Peyer's patch (tissue), 4 donors: ENCODE data around the gene CAMP.

ENCODE experiments used
- CTCF ChIP-seq, 6 experiments: fragments of 450-650 bp in 4 of 6; fragments of 200-600 bp in 2 of 6; sonication (generic) in 1 of 6; IDR thresholded peaks; one replicate each; pipeline ENCODE4 v1.5.1; 2017 to 2019; ENCODE audit warnings: antibody characterized with exemption in 6 of 6, mild to moderate bottlenecking in 3 of 6, moderate library complexity in 1 of 6
- POLR2A ChIP-seq, 2 donors: fragments of 450-650 bp; IDR thresholded peaks; one replicate each; pipeline ENCODE4 v1.5.1; 2017; ENCODE audit warnings: antibody characterized with exemption in 2 of 2, mild to moderate bottlenecking in 2 of 2, moderate library complexity in 2 of 2

- TF ChIP-seq CTCF (IDR thresholded peaks at IDR 0.05) (no peak), POLR2A (IDR thresholded peaks at IDR 0.05) (no peak)
These were observed 38.2 kb upstream of the CAMP start for GRCh38 chr3:48185129-48185528.
